Prostate gland (tissue), 2 donors: Measurements from ENCODE around the gene RGMA.
"Not testable (repeated sequence)": the region's sequence is repeated elsewhere in the genome, so short reads cannot be mapped to it uniquely, and the experiment has no call there.

ENCODE experiments used
- CTCF ChIP-seq, 4 experiments: fragments of 200-600 bp in 2 of 4; fragments of 450-650 bp in 2 of 4; sonication (generic) in 2 of 4; IDR thresholded peaks; 1 replicate in 3 of 4; 2 replicates in 1 of 4; pipeline ENCODE4 v1.5.1; 2016 to 2019; ENCODE audit warnings: antibody characterized with exemption in 4 of 4, mild to moderate bottlenecking in 2 of 4, moderate library complexity in 2 of 4
- POLR2A ChIP-seq: fragments of 450-650 bp; IDR thresholded peaks from one replicate; pipeline ENCODE4 v1.6.1; 2016; ENCODE audit warnings: antibody characterized with exemption, mild to moderate bottlenecking

DNA sequence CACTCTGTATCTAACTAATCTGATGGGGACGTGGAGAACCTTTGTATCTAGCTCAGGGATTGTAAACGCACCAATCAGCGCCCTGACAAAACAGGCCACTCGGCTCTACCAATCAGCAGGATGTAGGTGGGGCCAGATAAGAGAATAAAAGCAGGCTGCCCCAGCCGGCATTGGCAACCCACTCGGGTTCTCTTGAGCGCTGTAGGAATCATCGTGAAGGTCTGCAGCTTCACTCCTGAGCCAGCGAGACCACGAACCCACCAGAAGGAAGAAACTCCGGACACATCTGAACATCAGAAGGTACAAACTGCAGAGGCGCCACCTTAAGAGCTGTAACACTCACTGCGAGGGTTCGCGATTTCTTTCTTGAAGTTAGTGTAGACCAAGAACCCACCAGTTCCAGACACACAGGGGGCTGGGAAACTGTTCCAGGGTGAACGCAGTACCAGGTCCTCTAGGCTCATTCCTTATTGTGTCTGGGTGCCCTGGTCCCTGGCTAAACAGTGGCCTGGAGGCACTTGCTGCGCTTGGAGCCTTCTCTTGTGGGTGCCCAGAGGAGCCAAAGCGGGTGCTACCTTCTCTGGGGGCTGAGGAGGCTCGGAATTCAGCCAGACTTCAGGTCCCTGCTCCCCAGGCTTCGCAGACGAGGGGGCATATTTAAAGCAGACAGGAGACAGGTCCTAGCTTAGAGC lies 56.4 kb downstream of the RGMA start:
- not testable (repeated sequence) for TF ChIP-seq POLR2A; CTCF (IDR thresholded peaks at IDR 0.05)
